Hepatocyte (in vitro differentiated cells): Measurements from ENCODE around the gene CXCR6. TPM values are rescaled to one million over a fixed set of nuclear protein-coding genes. Genes with fewer than 3 reads are reported as not detected.

ENCODE experiments used
- DNase-seq: peaks from one replicate; pipeline ENCODE4 v3.0.0-alpha.2; 2016; ENCODE audit warnings: low spot score
- H2AFZ ChIP-seq: fragments of 200-600 bp; sonication (generic); 2 replicates; pipeline ENCODE4 v1.6.0; 2016; ENCODE audit warnings: antibody characterized with exemption, mild to moderate bottlenecking
- H3K27ac ChIP-seq: fragments of 200-600 bp; sonication (generic); 2 replicates; pipeline ENCODE4 v1.5.1; 2016; ENCODE audit warnings: mild to moderate bottlenecking
- H3K27me3 ChIP-seq: fragments of 200-600 bp; sonication (generic); 2 replicates; pipeline ENCODE4 v1.6.1; 2016
- H3K36me3 ChIP-seq: fragments of 200-600 bp; sonication (generic); replicated peaks from 2 replicates; pipeline ENCODE4 v1.5.1; 2016; ENCODE audit warnings: low read depth; ENCODE audit not compliant: insufficient read depth
- H3K4me1 ChIP-seq: fragments of 200-600 bp; sonication (generic); 2 replicates; pipeline ENCODE4 v1.5.1; 2016; ENCODE audit warnings: mild to moderate bottlenecking, moderate library complexity; ENCODE audit not compliant: insufficient read depth
- H3K4me2 ChIP-seq: fragments of 200-600 bp; sonication (generic); 2 replicates; pipeline ENCODE4 v1.6.0; 2016
- H3K4me3 ChIP-seq: fragments of 200-600 bp; sonication (generic); 2 replicates; pipeline ENCODE4 v1.5.1; 2016; ENCODE audit warnings: mild to moderate bottlenecking
- H3K79me2 ChIP-seq: fragments of 200-600 bp; sonication (generic); 2 replicates; pipeline ENCODE4 v1.6.0; 2017; ENCODE audit warnings: mild to moderate bottlenecking
- H3K9me2 ChIP-seq: fragments of 200-600 bp; sonication (generic); replicated peaks from 2 replicates; pipeline ENCODE4 v1.6.0; 2017; ENCODE audit warnings: mild to moderate bottlenecking; ENCODE audit not compliant: insufficient read depth
- H3K9me3 ChIP-seq: fragments of 200-600 bp; sonication (generic); 2 replicates; pipeline ENCODE4 v1.5.1; 2016; ENCODE audit warnings: low read depth, mild to moderate bottlenecking
- H4K20me1 ChIP-seq: fragments of 200-600 bp; sonication (generic); 2 replicates; pipeline ENCODE4 v1.6.0; 2016; ENCODE audit warnings: mild to moderate bottlenecking; ENCODE audit not compliant: insufficient read depth, poor library complexity, severe bottlenecking
- EZH2 ChIP-seq: fragments of 200-600 bp; sonication (generic); IDR thresholded peaks from 2 replicates; pipeline ENCODE4 v1.6.1; 2016; ENCODE audit warnings: antibody characterized with exemption, mild to moderate bottlenecking, borderline replicate concordance
- EZH2phosphoT487 ChIP-seq: fragments of 200-600 bp; sonication (generic); IDR thresholded peaks from one replicate; pipeline ENCODE4 v1.6.1; 2018; ENCODE audit warnings: antibody characterized with exemption, mild to moderate bottlenecking, low read depth, moderate library complexity; ENCODE audit not compliant: unreplicated experiment, severe bottlenecking
- WGBS: methylation state at CpG from one replicate; pipeline ENCODE4 v1.1.6; 2016; ENCODE audit warnings: low lambda C conversion rate; ENCODE audit errors: missing lambda C conversion rate; 5-methylcytosine and 5-hydroxymethylcytosine counted together
- polyA plus RNA-seq: library from polyadenylated mRNA; unstranded; fragments of >200 nt; fragmentation: Nextera tagmentation; extraction: Ambion mirVana; gene quantifications from 2 replicates; pipeline ENCODE4 v1.2.1, GENCODE V29; 2016
- total RNA-seq: library from RNA; depleted of rRNA; stranded (reverse); fragments of >200 nt; gene quantifications from 2 replicates; pipeline ENCODE4 v1.2.3, GENCODE V29; 2014
- TF ChIP-seq, protein P1 (sequence below): fragments of 200-600 bp; sonication (generic); IDR thresholded peaks from 2 replicates; pipeline ENCODE4 v1.5.1; 2016; ENCODE audit warnings: antibody characterized with exemption, mild to moderate bottlenecking; ENCODE audit not compliant: poor library complexity

Gene CXCR6
- total and polyA plus RNA-seq, 2 experiments from 2014 or later: 0.33 TPM; not detected in 1

DNA sequence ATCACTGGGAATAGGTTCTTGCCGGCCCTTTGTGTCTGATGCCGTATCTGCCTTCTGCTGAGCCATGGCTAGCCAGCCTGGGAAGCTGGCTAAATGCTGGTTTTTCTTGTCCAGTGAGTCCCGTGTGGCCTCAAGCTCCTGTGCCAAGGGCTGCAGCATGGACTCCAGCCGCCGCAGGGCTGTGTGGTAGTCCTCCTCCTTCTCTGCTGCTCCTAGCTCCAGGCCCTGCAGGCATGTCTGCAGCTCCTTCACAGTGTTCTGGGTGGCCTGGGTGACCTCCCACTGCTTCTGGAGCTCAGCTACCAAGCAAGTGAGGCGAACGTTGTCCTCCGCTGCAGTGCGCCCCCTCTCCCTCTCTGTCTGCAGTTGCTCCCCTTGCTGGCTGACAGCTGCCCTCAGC, 24.9 kb downstream of the CXCR6 start:
- no peaks in the 10 kb centered on the region for H3K79me2 ChIP-seq
- DNase-seq: no peak
- no peaks in the 10 kb centered on the region for H3K27me3 ChIP-seq
- no peaks in the 10 kb centered on the region for H3K36me3 ChIP-seq
- TF ChIP-seq EZH2 (no peak), EZH2phosphoT487 (no peak)
- TF ChIP-seq, protein P1, sequence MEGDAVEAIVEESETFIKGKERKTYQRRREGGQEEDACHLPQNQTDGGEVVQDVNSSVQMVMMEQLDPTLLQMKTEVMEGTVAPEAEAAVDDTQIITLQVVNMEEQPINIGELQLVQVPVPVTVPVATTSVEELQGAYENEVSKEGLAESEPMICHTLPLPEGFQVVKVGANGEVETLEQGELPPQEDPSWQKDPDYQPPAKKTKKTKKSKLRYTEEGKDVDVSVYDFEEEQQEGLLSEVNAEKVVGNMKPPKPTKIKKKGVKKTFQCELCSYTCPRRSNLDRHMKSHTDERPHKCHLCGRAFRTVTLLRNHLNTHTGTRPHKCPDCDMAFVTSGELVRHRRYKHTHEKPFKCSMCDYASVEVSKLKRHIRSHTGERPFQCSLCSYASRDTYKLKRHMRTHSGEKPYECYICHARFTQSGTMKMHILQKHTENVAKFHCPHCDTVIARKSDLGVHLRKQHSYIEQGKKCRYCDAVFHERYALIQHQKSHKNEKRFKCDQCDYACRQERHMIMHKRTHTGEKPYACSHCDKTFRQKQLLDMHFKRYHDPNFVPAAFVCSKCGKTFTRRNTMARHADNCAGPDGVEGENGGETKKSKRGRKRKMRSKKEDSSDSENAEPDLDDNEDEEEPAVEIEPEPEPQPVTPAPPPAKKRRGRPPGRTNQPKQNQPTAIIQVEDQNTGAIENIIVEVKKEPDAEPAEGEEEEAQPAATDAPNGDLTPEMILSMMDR: no peak
- no peak overlapping the region for H3K27ac ChIP-seq
- no peak overlapping the region for H3K4me3 ChIP-seq
- no peaks in the 10 kb centered on the region for H3K9me3 ChIP-seq
- H3K4me1 ChIP-seq: no peaks in the 10 kb centered on the region
- H3K9me2 ChIP-seq: no peaks in the 10 kb centered on the region
- no peak overlapping the region for H3K4me2 ChIP-seq
- WGBS: 83% methylated on average over 9 of the region's 9 CpGs
- no peak overlapping the region for H2AFZ ChIP-seq
- H4K20me1 ChIP-seq: no peaks in the 10 kb centered on the region

- WGBS: 48% methylated on average over 2 of the region's 2 CpGs
- Histone ChIP-seq H3K4me1 (no peaks in the 10 kb centered on the region), H3K36me3 (no peaks in the 10 kb centered on the region), H2AFZ (no peak overlapping the region), H3K9me2 (no peaks in the 10 kb centered on the region), H3K4me3 (no peak overlapping the region), H3K27me3 (no peaks in the 10 kb centered on the region), H3K79me2 (no peaks in the 10 kb centered on the region), H3K4me2 (no peak overlapping the region), H4K20me1 (no peaks in the 10 kb centered on the region), H3K9me3 (no peaks in the 10 kb centered on the region), H3K27ac (no peak overlapping the region)
- TF ChIP-seq, protein P1: no peak
- TF ChIP-seq EZH2 (no peak), EZH2phosphoT487 (no peak)
- peak; percentile 44 for DNase-seq
Observed at GRCh38 chr3:45968706-45969105, 25.4 kb downstream of the CXCR6 start.

- DNase-seq: no peak
- Histone ChIP-seq H3K79me2 (no peaks in the 10 kb centered on the region), H3K4me2 (no peak overlapping the region), H3K27ac (no peak overlapping the region), H3K27me3 (no peaks in the 10 kb centered on the region), H3K36me3 (no peaks in the 10 kb centered on the region), H3K4me1 (no peaks in the 10 kb centered on the region), H4K20me1 (no peaks in the 10 kb centered on the region), H3K9me3 (no peaks in the 10 kb centered on the region), H2AFZ (no peak overlapping the region), H3K4me3 (no peak overlapping the region), H3K9me2 (no peaks in the 10 kb centered on the region)
- no peak for TF ChIP-seq EZH2phosphoT487
- no peak for TF ChIP-seq EZH2
- TF ChIP-seq, protein P1: no peak
- WGBS: 91% methylated on average over 3 of the region's 3 CpGs
Observed at GRCh38 chr3:45969116-45969515, 25.9 kb downstream of the CXCR6 start.

DNA sequence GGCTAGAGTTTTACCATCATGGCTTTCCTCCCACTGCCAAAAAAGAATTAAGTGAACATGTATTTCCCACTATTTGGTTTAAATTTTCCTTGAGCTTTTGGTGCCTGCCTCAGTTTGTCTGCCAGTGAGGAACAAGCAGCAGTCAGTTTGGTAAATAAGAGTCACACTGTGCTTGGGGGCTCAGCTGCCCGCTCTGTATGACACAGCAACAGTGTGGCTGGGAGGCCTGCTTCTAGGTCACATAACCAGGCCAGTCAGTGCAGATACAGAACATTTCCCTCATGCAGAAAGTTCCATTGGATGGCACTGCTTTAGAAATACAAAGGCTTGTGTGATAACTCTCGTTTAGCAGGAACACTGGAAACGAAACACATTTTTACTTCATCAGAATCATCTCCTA, 26.7 kb downstream of the CXCR6 start:
- no peak overlapping the region for H3K4me2 ChIP-seq
- H4K20me1 ChIP-seq: no peaks in the 10 kb centered on the region
- no peaks in the 10 kb centered on the region for H3K36me3 ChIP-seq
- H3K79me2 ChIP-seq: no peaks in the 10 kb centered on the region
- no peak overlapping the region for H3K4me3 ChIP-seq
- DNase-seq: no peak
- no peaks in the 10 kb centered on the region for H3K27me3 ChIP-seq
- H3K4me1 ChIP-seq: no peaks in the 10 kb centered on the region
- 97% methylated on average over 3 of the region's 3 CpGs for WGBS
- TF ChIP-seq, protein P1: no peak
- TF ChIP-seq EZH2: no peak
- no peak for TF ChIP-seq EZH2phosphoT487
- no peak overlapping the region for H2AFZ ChIP-seq
- no peaks in the 10 kb centered on the region for H3K9me3 ChIP-seq
- H3K27ac ChIP-seq: no peak overlapping the region
- no peaks in the 10 kb centered on the region for H3K9me2 ChIP-seq
